ENCODE data around the gene NRBP1.

GRCh38 chr2:27409321-27410073 lies 18.9 kb upstream of the NRBP1 start, which contains the start of gene PPM1G:
- TF ChIP-seq CTCF (IDR thresholded peaks at IDR 0.05) (no peak), POLR2A (IDR thresholded peaks at IDR 0.05) (peak; percentile 60)
